NCI-H2227 treated with DMSO at 0.1 percent for 48 hours (cell line): Measurements from ENCODE around the gene COX4I1.
"Not testable (repeated sequence)": the region's sequence is repeated elsewhere in the genome, so short reads cannot be mapped to it uniquely, and the experiment has no call there.

Experiments used
- DNase-seq: peaks from one replicate; lab custom pipeline; 2025; lab: John Stamatoyannopoulos, UW

The COX4I1 gene

GRCh38 chr16:85800321-85800669, 800 bp downstream of the COX4I1 start:
- no peak for DNase-seq

DNA sequence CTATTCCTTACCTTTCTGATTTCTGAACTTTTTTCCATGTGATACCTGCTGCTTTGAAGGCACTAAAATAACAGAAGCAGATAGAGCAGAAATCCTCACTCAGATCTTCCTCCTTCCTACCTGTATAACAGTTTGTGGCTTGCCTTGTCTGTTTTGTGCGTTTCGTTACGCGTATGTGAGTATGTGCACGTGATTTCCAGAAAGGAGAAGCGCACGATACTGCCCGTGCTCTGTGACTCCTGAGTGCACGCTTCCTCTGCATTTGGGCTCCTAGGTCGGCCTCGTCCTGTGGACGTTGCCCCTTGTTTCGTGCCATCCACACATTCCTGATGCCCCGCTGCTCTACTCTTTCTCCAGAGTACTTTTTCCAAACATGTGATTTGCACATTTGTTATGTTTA, 4.1 kb downstream of the COX4I1 start:
- DNase-seq: no peak

- DNase-seq: no peak
Observed at GRCh38 chr16:85805442-85806045, 6.0 kb downstream of the COX4I1 start.

GRCh38 chr16:85806539-85806938, 7.0 kb downstream of the COX4I1 start:
- DNase-seq: no peak

DNA sequence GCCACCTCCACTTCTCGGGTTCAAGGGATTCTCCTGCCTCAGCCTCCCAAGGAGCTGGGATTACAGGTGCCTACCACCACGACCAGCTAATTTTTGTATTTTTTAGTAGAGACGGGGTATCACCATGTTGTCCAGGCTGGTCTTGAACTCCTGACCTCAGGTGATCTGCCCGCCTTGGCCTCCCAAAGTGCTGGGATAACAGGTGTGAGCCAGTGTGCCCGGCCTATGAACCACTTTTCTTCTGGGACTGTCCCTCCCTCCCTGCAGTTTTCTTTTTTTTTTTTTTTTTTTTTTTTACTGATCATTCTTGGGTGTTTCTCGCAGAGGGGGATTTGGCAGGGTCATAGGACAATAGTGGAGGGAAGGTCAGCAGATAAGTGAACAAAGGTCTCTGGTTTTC, 7.8 kb downstream of the COX4I1 start:
- DNase-seq: not testable (repeated sequence)

DNA sequence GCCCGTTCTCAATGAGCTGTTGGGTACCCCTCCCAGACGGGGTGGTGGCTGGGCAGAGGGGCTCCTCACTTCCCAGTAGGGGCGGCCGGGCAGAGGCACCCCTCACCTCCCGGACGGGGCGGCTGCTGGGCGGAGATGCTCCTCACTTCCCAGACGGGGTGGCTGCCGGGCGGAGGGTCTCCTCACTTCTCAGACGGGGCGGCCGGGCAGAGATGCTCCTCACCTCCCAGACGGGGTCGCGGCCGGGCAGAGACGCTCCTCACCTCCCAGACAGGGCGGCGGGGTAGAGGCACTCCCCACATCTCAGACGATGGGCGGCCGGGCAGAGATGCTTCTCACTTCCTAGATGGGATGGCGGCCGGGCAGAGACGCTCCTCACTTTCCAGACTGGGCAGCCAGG, 8.6 kb downstream of the COX4I1 start:
- not testable (repeated sequence) for DNase-seq

DNA sequence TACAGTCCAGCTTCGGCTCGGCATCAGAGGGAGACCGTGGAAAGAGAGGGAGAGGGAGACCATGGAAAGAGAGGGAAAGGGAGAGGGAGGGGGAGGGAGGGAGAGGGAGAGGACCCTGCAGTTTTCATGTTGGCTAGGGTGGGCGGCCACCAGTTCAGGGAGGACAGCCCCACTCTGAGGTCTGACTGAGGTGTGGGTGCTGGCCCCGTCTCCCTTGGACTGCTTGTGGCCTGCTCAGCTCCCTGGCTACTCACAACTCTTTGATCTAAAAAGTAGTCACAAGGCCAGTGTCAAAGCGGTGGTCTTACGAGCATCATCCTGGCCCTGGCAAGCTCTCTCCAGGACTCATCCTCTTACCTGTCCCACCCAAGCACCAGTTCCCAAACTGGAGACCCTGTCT, 9.4 kb downstream of the COX4I1 start:
- DNase-seq: no peak

DNA sequence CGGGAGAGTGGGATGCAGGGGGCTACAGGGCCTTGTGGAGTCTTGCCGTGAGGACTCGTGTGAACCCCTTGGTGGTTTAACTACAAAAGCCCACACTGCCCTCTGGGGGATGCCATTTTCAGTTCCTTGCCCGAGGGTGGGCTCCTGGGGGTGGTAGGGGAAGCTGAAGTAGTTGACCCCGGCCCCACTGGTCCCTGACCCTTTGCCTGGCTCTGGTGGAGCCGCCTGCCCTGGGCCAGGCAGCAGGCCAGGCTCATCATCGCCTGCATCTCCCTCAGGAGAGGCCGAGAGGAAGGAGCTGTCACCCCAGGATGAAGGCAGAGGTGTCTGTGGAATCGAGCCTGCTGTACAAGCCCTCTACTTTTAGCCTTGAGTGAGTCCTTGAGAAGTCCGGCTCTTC, 10.2 kb downstream of the COX4I1 start:
- DNase-seq: no peak

DNA sequence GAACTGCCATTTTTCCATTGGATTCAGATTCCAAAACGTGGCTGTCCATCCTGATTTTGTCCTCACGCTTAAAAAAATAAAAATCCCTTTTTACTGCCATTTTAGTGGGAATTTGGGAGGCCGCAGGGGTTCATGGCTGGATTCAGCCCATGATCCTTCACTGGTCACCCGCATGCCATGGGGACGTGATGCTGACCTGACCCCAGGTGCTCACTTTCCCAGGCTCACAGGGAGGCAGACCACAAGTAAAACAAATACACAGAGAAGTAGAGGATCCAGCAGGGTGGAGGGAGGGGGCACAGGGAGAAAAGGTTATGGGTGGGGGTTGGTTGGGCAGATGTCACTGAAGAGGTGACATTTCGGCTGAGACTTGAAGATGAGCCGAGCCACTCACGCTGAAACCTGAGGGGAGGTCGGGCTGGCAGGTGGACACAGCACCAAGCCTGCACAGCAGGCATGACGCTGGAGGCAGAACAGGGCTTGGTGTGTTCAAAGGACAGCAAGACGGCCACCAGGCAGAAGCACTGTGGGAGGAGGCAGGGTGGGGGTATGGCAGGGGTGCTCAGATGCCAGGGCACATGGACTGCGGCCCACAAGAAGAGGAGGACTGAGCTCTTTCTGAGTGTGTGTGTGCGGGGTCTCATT, 10.7 kb downstream of the COX4I1 start:
- DNase-seq: no peak

- no peak for DNase-seq
Observed at GRCh38 chr16:85810742-85811115, 11.2 kb downstream of the COX4I1 start.

- DNase-seq: no peak
Observed at GRCh38 chr16:85812031-85812807, 12.7 kb downstream of the COX4I1 start.

- DNase-seq: no peak
Observed at GRCh38 chr16:85812811-85813700, 13.6 kb downstream of the COX4I1 start.

DNA sequence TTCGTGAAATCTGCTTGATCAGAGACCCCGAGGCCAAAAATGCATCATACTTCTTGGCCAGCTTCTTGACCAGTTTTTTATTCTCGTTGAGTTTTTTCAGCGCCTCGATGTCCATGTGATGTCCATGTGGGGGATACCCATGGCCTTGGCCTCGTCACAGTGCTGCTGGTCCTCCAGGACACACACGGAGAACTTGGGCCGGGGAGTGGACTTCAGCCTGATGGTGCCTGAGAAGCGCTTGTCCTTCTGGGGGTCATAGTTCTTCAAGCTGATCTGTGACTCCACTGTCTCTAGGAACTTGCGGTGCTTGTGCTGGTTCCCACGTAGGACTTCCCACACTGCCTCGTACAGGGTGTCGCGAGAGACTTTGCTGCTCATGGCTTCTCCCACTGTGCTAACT, 16.7 kb downstream of the COX4I1 start:
- no peak for DNase-seq

DNA sequence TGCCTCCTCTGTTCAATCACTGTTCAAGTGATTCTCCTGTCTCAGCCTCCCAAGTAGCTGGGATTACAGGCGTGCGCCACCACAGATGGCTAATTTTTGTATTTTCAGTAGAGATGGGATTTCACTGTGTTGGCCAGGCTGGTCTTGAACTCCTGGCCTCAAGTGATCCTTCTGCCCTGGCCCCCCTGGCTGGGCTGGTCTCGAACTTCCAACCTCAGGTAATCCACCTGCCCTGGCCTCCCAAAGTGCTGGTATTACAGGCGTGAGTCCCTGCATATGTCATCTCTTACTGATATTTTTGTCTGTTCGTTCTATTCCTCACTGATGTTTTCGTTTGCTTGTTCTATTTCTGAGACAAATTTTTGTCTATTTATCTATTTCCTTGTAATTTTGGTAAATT, 17.7 kb downstream of the COX4I1 start:
- not testable (repeated sequence) for DNase-seq

GRCh38 chr16:85819245-85819644, 19.8 kb downstream of the COX4I1 start:
- peak; percentile 22 for DNase-seq

GRCh38 chr16:85819771-85820170, 20.3 kb downstream of the COX4I1 start:
- DNase-seq: no peak

DNA sequence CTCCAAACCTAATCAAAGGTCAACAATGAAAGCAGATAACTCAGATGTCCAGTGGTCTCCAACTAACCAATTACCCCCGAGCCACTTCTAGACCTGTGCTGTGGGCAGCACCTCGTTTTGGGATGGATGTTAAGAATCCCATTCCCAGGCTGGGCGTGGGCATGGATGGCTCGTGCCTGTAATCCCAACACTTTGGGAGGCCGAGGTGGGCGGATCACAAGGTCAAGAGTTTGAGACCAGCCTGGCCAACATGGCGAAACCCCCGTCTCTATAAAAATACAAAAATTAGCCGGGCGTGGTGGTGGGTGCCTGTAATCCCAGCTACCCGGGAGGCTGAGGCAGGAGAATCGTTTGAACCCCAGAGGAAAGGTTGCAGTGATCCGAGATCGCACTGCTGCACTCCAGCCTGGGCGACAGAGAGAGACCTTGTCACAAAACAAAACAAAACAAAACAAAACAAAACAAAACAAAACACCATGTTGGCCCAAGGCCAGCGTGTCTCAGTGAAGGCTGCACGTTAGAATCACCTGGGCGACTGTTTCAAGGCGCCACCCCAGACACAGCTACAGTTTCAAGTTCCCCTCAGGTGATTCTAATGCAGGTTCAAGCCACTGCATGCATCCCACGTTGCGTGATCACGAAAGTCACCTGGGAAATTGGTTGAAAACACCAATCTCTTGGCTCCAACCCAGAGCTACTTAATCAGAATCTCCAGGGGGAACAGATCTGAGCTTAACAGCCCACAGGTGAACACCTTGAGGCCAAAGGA, 21.3 kb downstream of the COX4I1 start:
- DNase-seq: no peak

DNA sequence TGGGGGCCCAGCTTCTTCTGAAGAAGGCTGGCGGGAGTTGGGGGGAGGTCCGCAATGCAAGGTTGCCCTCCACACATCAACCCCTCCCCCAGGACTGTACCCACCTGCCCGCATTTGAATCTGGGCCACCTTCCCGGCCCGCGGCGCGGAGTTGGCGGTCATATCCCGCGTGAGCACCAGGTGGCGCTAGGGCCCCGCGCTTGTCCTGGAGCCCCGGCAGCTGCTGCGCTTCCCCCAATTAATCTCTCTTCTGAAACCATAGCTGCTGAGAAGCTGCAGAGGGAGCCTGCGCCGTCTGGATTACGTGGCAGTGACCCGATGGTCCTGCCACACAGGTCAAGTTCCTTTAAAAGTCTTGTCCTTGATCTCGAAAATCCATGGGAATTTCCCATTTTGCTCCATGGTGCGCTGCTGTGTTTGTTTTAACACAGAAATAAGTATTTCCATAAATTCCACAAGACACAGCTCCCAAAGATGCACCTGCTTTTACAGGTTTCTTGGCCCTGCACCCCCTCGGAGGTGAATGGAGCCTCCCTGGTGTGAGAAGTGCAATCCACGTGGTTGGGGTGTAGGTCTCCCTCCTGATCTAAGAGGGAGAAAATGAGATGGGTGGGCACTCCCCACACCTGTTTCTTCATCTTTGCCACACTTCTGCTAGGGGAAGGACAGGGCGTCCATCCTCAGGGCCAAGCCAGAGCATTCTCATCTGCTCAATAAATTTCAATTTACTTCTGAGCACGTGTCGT, 22.1 kb downstream of the COX4I1 start:
- DNase-seq: peak; percentile 68

- no peak for DNase-seq
Observed at GRCh38 chr16:85822145-85822544, 22.6 kb downstream of the COX4I1 start.

GRCh38 chr16:85823328-85823920, 23.9 kb downstream of the COX4I1 start:
- no peak for DNase-seq
